GM19324 (cell line): ENCODE data around the gene EML6.

ENCODE experiments used
- ATAC-seq: cut with Tn5 transposase; IDR thresholded peaks from one replicate; pipeline ENCODE4 v1.9.1; 2021; ENCODE audit warnings: mild to moderate bottlenecking, moderate library complexity; ENCODE audit not compliant: unreplicated experiment, low FRiP score

The EML6 gene

GRCh38 chr2:54936766-54937165, 213.3 kb downstream of the EML6 start:
- no peak for ATAC-seq

- no peak for ATAC-seq
Observed at GRCh38 chr2:54939446-54940118, 216.1 kb downstream of the EML6 start.

- no peak for ATAC-seq
Observed at GRCh38 chr2:54940723-54941122, 217.3 kb downstream of the EML6 start.

GRCh38 chr2:54941248-54941984, 218.0 kb downstream of the EML6 start:
- ATAC-seq: no peak

GRCh38 chr2:54942373-54942772, 218.9 kb downstream of the EML6 start:
- no peak for ATAC-seq

- no peak for ATAC-seq
Observed at GRCh38 chr2:54944724-54945326, 221.4 kb downstream of the EML6 start.

- ATAC-seq: no peak
Observed at GRCh38 chr2:54945391-54946219, 222.1 kb downstream of the EML6 start.

- no peak for ATAC-seq
Observed at GRCh38 chr2:54946220-54946805, 222.9 kb downstream of the EML6 start.

GRCh38 chr2:54947136-54947535, 223.7 kb downstream of the EML6 start:
- ATAC-seq: no peak

- ATAC-seq: no peak
Observed at GRCh38 chr2:54947646-54948045, 224.2 kb downstream of the EML6 start.

GRCh38 chr2:54948120-54948519, 224.7 kb downstream of the EML6 start:
- no peak for ATAC-seq

GRCh38 chr2:54949431-54949830, 226.0 kb downstream of the EML6 start:
- ATAC-seq: no peak

GRCh38 chr2:54950811-54951210, 227.3 kb downstream of the EML6 start:
- ATAC-seq: no peak

GRCh38 chr2:54952425-54952824, 229.0 kb downstream of the EML6 start:
- no peak for ATAC-seq

- no peak for ATAC-seq
Observed at GRCh38 chr2:54952978-54953456, 229.6 kb downstream of the EML6 start.

GRCh38 chr2:54954158-54954557, 230.7 kb downstream of the EML6 start:
- ATAC-seq: no peak

GRCh38 chr2:54954705-54955357, 231.4 kb downstream of the EML6 start:
- no peak for ATAC-seq

- no peak for ATAC-seq
Observed at GRCh38 chr2:54955358-54956110, 232.1 kb downstream of the EML6 start.

- ATAC-seq: no peak
Observed at GRCh38 chr2:54956111-54956627, 232.7 kb downstream of the EML6 start.
